Measurements from ENCODE around the gene TMEM151A.

Gene TMEM151A

DNA sequence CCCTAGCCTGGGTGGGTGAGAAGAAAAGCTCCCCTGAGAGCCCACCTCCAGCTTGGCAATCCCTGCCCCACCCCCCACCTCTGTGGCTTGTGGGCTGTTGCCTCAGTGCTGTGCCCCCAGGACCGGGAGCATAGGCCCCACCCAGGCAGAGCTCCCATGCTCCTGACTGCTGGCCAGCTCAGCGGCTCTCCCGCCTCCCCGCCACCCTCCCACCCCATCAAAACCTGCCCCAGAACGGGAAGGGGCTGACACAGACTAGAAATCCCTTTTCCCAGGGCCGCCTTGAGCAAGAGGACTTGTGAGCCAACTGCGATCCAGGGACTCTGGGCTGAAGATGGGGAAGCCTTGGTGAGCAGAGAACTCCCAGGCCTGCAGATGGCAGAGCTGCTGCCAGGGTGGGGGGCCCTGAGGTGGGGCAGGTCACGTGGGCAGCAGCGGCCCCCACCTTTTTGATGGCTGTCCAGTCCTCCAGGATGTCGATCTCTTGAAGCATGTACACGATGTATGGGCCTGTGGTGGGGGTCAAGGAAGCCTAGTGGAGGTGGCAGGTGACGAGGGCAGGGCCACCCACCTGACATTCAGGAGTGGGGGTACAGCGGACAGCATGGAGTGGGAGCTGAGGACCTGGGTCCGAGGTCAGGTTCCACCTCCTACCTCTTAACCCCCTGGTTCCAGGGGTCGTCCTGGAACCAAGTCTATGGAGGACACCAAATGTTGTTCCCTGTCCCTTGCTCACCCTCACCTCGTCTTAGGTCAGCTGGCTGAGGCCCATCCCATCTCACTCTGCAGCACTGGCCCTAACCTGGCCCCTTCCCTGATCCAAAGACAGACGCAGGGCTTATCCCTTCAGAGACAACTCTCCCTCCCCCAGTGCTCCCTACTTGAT lies 46.8 kb downstream of the TMEM151A start:
- DNase-seq: no peak

DNA sequence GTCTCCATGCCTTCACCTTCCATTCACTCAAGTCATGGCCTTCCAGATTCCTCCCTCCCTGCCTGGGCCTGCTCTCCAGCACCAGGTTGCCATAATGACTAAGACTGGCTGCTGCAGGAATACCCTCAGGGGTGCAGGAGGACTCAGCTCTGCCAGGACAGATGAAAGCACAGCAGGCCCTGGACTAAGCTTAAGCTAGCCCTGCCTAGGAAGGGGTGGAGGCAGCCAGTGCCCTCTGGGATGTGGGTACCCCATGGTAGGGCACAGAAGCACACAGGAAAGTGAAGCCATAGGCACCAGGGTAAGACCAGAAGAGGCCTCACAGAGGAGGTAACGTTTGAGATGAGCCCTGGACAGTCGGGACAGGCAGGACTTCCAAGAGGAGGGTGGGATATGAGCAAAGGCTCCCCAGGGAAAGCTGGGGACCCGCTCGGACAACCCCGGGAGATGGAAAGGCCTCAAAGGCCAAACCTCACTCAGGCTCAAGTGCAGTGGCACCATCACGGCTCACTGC lies 47.5 kb downstream of the TMEM151A start:
- no peak for DNase-seq

DNA sequence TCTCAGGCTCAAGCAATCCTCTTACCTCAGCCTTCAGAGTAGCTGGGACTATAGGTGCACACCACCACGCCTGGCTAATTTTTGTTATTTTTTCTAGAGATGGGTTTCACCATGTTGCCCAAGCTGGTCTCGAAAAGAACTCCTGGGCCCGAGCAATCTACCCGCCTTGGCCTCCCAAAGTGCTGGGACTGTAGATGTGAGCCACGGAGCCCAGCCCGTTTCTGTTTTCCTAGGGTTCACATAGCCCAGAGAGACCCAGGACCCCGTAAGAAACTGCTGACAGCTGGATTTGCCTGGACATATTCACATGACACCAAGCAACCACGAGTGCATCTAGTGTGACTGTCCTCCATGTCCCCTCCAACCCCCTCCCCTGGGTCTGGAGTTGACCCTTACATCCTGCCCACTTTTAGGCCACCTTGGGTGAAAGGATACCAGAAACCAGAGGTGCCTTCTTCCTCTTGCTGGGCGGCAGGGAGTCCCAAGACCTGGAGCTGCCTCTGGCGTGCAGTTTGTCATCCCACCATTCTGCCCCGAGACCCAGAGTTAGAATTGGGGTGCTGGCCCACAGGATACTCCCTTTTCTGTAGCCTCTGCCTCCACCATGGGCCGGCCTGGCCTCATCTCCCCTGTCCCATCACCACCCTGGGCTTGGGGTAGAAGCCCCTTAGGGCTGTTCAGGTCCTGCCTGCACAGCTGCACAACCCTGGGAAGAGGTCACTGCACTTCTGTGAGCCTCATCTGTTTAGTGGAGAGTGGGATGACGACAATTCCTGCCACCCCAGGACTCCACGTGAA lies 48.2 kb downstream of the TMEM151A start:
- no peak for DNase-seq

DNA sequence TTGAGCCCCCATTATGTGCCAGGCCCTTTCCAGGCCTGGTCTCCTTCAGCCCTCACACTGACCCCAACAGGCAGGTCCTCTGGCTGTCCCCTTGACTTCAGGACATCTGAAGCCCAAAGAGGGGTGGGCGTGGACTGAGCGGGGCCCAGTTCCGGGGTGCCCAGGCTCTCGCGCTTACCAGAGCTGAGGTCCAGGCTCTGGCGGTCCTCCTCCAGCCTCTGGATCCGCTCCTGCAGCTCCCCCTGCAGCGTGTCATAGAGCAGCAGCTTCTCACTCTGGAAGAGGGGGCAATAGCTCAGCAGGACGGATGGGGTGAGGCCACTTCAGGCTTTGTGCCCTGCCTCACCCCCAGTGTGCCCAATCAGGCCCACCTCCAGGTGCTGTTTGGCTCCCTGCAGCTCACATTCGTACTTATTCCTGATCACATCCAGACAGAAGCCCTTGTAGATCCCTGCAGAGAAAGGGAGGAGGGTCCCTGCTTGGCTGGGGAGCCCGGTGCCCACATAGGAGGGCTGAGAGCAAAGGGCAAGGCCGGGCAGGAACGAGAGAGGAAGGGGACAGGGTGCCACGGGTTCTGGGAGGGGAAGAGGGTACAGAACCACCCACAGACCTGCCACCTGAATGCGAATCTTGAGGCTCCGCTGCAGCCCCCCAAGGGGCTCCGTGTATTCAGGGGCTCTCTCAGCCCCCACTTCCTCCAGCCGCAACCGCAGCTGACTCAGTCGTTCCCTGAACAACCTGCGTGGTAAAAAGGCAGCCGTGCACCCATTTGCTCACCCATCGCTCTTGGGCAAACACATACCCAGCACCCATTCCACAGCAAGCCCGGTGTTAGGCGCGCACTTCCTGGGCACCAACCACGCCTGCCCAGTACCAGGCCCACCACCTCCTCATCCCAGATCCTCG lies 49.2 kb downstream of the TMEM151A start:
- no peak for DNase-seq

DNA sequence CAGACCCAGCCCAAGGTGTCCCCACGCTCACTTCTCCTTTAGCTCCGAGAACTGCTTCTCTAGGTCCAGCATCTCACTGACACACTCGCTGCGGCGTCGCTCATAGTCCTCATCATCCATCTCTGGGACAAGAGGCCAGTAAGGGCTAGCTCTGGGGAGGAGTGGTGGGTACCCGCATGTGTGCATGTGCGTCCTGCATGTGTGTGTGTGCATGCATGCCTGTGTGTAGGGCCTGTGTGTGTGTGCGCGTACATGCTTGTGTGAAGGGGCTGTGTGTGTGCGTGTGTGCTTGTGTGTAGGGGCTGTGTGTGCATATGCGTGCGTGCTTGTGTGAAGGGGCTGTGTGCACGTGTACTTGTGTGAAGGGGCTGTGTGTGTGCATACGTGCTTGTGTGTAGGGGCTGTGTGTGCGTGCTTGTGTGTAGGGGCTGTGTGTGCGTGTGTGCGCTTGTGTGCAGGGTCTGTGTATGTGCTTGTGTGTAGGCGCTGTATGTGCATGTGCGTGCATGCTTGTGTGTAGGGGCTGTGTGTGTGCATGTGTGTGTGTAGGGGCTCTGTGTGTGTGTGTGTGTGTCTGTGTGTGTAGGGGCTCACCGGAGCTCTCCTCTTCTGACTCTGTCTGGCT lies 49.9 kb downstream of the TMEM151A start:
- no peak for DNase-seq

DNA sequence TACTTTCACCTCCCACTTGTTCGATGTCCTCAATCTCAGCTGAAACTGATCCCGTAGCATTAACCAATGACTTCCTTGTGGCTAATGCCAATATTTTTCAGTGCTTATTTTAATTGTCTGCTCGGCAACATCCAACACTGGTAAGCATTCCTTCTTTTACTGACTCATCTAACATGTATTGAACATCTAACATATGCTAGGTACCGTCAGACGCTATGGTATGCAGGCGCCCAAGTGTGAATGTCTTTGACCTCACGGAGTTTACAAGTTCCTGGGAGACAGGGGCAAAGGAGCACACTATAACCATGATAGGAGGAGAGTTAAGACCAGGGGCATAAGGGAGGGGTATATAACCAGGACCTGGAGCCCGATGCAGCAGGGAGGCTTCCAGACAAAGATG lies 51.5 kb downstream of the TMEM151A start:
- no peak for DNase-seq

DNA sequence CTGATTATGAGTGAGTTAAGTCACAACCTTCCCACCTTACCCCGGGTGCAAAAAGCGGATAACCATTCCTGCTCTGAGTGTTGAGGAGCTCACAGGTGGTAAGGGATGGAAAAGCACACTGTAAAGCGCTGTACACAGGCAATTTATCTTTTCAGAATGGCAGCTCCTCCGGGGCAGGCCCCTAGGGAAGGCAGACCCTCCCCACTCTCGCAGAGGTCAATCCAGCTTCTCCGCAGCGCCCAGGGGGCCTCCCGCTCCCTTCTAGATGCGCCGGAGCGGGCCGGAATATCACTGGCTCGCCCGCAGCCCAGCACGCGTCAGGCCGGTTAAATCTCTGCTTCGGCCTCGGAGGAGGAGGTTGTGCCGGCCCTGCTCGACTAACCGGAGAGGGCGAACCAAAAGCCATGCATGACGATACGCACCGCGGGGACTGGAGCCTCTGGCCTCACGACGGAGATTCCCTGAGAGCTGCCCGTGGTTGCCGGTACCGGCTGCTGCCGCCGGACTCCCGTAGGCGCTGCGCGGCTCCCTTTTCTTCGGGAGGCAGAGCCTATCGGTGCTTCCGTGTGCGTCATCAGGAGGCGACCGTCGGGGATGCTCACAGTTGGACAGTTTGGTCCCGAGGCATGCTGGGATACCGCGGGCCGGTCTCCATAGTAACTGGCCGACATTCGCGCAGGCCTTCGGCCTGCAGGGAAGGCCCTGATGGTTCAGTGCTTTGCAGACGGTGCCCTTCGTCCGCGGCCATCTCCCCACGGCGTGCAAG lies 53.0 kb downstream of the TMEM151A start, which contains the start of gene BRMS1:
BRMS1 (minus strand) TSS at position 555 of the 766 bp plus-strand sequence. CDS start 2,870 bp downstream, outside the sequence.
- peak; percentile 98 for DNase-seq

DNA sequence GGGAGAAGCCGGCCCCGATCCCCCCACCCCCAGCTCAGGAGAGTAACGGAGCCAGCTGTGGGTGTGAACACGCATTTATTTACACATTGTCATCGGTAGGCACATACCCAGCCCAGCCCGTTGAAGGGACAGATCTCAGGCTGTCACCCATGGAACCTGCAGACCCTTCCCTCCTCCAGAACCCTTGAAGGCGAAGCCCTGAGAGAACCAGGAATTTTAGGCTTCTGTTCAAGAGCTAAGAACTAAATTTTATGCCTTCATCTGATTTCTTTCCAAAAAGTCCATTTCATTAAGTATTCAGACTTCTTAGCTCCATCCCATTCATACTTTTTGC lies 53.6 kb downstream of the TMEM151A start:
- DNase-seq: no peak
